Stomach (tissue), 9 donors: Measurements from ENCODE around the gene CHRM4. TPM values are rescaled to one million over a fixed set of nuclear protein-coding genes. Genes with fewer than 3 reads are reported as not detected.

Experiments
- DNase-seq, 2 donors: peaks; one replicate each; pipeline versions ENCODE4 v3.0.0 to v3.0.0-alpha.2; 2013 to 2019
- H3K27ac ChIP-seq, 5 donors: fragments of 200-600 bp in 4 of 5; sonication (generic) in 4 of 5; one replicate each; pipeline ENCODE4 v1.5.1; 2013 to 2019; ENCODE audit warnings: mild to moderate bottlenecking in 1 of 5, moderate library complexity in 1 of 5
- H3K27me3 ChIP-seq, 3 donors: fragments of 200-600 bp; sonication (generic); one replicate each; pipeline ENCODE4 v1.5.1; 2017 to 2019; ENCODE audit warnings: mixed run types in 1 of 3
- H3K36me3 ChIP-seq, 4 donors: fragments of 200-600 bp; sonication (generic); 1 replicate in 3 of 4; 2 replicates in 1 of 4; pipeline ENCODE4 v1.5.1; 2016 to 2019
- H3K4me1 ChIP-seq, 4 donors: fragments of 200-600 bp; sonication (generic); one replicate each; pipeline ENCODE4 v1.5.1; 2016 to 2019
- H3K4me3 ChIP-seq, 4 donors: fragments of 200-600 bp; sonication (generic) in 3 of 4; one replicate each; pipeline ENCODE4 v1.5.1; 2016 to 2019; ENCODE audit warnings: mild to moderate bottlenecking in 1 of 4
- H3K9me3 ChIP-seq, 4 donors: fragments of 200-600 bp; sonication (generic); one replicate each; pipeline ENCODE4 v1.5.1; 2016 to 2019
- EP300 ChIP-seq: sonication (generic); formaldehyde crosslinking; IDR thresholded peaks from one replicate; pipeline ENCODE4 v1.6.1; 2017; ENCODE audit warnings: antibody characterized with exemption
- POLR2A ChIP-seq, 4 donors: fragments of 450-650 bp; IDR thresholded peaks; one replicate each; pipeline ENCODE4 v1.6.1; 2016; ENCODE audit warnings: antibody characterized with exemption in 4 of 4, control low read depth in 2 of 4, mild to moderate bottlenecking in 1 of 4, moderate library complexity in 1 of 4
- POLR2AphosphoS5 ChIP-seq, 3 donors: sonication (generic); formaldehyde crosslinking; IDR thresholded peaks; one replicate each; pipeline ENCODE4 v1.6.1; 2016; ENCODE audit warnings: antibody characterized with exemption in 3 of 3
- WGBS, 5 donors: extraction: QIAGEN DNeasy Blood & Tissue Kit in 3 of 5; methylation state at CpG; one replicate each; pipeline versions ENCODE4 v1.1.5 to v1.1.7; 2013 to 2018; 5-methylcytosine and 5-hydroxymethylcytosine counted together
- intact Hi-C: fragments of 100-400 bp; cut with DNase I; formaldehyde crosslinking; loops from one replicate; pipeline ENCODE4 v1.15.1; 2023; ENCODE audit warnings: low total_unique reads
- polyA plus RNA-seq, 3 donors: library from polyadenylated mRNA; stranded (reverse); fragments of 200-250 nt; gene quantifications; one replicate each; pipeline ENCODE4 v1.2.3, GENCODE V29; 2013
- total RNA-seq, 5 donors: library from RNA; depleted of rRNA; stranded (reverse); fragments of >200 nt; gene quantifications; one replicate each; pipeline versions ENCODE4 v1.1.0 to v1.2.3, GENCODE V29; 2014 to 2016
- TF ChIP-seq, protein P1 (sequence below), 7 experiments: fragments of 450-650 bp in 4 of 7; fragments of 200-600 bp in 3 of 7; sonication (generic) in 3 of 7; IDR thresholded peaks; one replicate each; pipeline ENCODE4 v1.5.1; 2016 to 2019; ENCODE audit warnings: antibody characterized with exemption in 7 of 7, control low read depth in 2 of 7, mild to moderate bottlenecking in 1 of 7
- donor health status: healthy with polysubstance abuse.
- donor health status: Bipolar disorder and iron deficiency.
- donor health status: healthy.

Gene CHRM4
- total and polyA plus RNA-seq, 8 donors = 0.37 to 2.8 TPM; not detected in 6

DNA sequence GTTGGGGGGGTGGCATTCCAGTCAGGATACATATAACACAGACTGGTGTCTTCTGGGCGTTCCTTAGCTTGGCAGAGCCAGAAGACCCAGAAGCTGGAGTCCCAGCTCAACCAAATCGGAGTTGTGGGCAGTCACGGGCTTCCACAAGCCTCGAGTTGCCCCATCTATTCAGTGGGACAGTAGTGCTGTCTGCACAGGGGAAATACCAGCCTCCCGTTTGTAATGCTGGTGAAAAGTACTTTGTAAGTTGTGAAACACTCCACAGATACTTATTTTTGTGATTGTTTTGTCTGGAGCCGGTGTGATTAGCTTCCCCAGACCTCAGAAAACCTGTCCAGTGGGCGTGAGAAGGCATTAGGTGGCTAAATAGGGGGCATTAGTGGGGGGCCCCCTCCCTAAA lies 30.7 kb downstream of the CHRM4 start:
- TF ChIP-seq POLR2AphosphoS5 (IDR thresholded peaks at IDR 0.05) = no peak
- no peaks in the 10 kb centered on the region for H3K9me3 ChIP-seq
- peaks cover 0 to 6% (median 5%) of the 10 kb centered on the region in 4 donors for H3K36me3 ChIP-seq
- peak overlapping the region; percentile 25 to 86 (median 81) for H3K27ac ChIP-seq
- H3K4me3 ChIP-seq = peak overlapping the region; percentile 31 to 43 (median 40)
- DNase-seq = no peak
- intact Hi-C loops = no loop called here
- 42 to 58% (median 51%) methylated on average over 6 to 7 of the region's 7 CpGs for WGBS, 5 donors
- H3K27me3 ChIP-seq = no peaks in the 10 kb centered on the region
- peaks cover 53 to 80% (median 67%) of the 10 kb centered on the region in 4 donors for H3K4me1 ChIP-seq

DNA sequence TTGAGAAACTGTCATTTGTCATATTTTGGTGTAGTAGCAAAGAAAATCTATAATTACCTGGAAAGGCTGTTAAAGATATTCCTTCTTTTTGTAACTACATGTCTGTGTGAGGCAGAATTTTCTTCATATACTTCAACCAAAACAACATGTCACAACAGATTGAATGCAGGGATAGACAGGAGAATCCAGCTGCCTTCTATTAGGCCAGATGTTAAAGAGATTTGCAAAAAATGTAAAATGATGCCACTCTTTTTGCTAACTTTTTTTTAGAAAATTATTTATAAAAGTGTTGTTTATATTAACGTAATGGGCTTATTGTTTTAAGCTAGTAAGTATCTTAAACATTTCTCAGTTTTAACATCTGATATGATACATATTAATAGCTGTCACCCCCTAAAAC lies 31.6 kb downstream of the CHRM4 start:
- H3K27ac ChIP-seq = peak overlapping the region in 1 of 5 donors; percentile 85
- H3K4me3 ChIP-seq = no peak overlapping the region
- H3K36me3 ChIP-seq = peaks cover 0 to 6% (median 5%) of the 10 kb centered on the region in 4 donors
- 61 to 74% (median 69%) methylated on average over 1 of the region's 1 CpG for WGBS, 5 donors
- no peaks in the 10 kb centered on the region for H3K9me3 ChIP-seq
- H3K27me3 ChIP-seq = no peaks in the 10 kb centered on the region
- intact Hi-C loops = no loop called here
- no peak for TF ChIP-seq EP300
- TF ChIP-seq POLR2A (IDR thresholded peaks at IDR 0.05) = no peak
- TF ChIP-seq POLR2AphosphoS5 (IDR thresholded peaks at IDR 0.05) = no peak
- TF ChIP-seq, protein P1, sequence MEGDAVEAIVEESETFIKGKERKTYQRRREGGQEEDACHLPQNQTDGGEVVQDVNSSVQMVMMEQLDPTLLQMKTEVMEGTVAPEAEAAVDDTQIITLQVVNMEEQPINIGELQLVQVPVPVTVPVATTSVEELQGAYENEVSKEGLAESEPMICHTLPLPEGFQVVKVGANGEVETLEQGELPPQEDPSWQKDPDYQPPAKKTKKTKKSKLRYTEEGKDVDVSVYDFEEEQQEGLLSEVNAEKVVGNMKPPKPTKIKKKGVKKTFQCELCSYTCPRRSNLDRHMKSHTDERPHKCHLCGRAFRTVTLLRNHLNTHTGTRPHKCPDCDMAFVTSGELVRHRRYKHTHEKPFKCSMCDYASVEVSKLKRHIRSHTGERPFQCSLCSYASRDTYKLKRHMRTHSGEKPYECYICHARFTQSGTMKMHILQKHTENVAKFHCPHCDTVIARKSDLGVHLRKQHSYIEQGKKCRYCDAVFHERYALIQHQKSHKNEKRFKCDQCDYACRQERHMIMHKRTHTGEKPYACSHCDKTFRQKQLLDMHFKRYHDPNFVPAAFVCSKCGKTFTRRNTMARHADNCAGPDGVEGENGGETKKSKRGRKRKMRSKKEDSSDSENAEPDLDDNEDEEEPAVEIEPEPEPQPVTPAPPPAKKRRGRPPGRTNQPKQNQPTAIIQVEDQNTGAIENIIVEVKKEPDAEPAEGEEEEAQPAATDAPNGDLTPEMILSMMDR (IDR thresholded peaks at IDR 0.05) = no peak
- DNase-seq = no peak
- peaks cover 53 to 89% (median 72%) of the 10 kb centered on the region in 4 donors for H3K4me1 ChIP-seq

DNA sequence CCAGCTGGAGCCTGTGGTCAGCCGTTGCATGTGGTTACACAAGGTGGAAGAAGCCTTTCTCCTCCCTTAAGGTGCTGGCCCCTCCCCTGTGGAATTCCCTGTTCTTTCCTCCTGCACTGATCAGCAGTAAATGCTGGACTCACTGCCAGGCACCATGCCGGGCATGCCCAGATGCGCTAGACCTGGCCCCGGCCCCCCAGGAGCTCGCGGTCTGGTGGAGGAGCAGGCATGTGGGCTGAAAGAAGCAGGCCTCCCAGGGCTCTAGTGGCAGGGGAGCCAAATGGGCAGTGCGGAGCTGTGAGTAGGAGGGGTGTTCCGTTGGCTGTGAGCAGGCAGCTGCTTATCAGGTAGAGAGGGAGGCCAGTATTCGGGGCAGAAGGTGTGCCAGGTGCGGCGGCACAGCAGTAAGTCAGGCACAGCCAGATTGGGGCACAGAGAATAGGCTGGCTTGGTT lies 34.1 kb downstream of the CHRM4 start:
- Histone ChIP-seq H3K36me3 (peaks cover 0 to 17% (median 5%) of the 10 kb centered on the region in 4 donors), H3K9me3 (no peaks in the 10 kb centered on the region), H3K27ac (peak overlapping the region; percentile 26 to 79 (median 67)), H3K4me1 (peaks cover 40 to 89% (median 77%) of the 10 kb centered on the region in 4 donors), H3K4me3 (peak overlapping the region in 1 of 4 donors; percentile 22), H3K27me3 (no peaks in the 10 kb centered on the region)
- TF ChIP-seq EP300 (no peak), POLR2AphosphoS5 (IDR thresholded peaks at IDR 0.05) (peak in 2 of 3 donors; percentile 44 to 63), POLR2A (IDR thresholded peaks at IDR 0.05) (no peak)
- TF ChIP-seq, protein P1 (IDR thresholded peaks at IDR 0.05) = no peak
- DNase-seq = peak; percentile 68 to 86
- WGBS, 5 donors = 27 to 58% (median 45%) methylated on average over 11 of the region's 11 CpGs
- intact Hi-C loops = no loop called here

DNA sequence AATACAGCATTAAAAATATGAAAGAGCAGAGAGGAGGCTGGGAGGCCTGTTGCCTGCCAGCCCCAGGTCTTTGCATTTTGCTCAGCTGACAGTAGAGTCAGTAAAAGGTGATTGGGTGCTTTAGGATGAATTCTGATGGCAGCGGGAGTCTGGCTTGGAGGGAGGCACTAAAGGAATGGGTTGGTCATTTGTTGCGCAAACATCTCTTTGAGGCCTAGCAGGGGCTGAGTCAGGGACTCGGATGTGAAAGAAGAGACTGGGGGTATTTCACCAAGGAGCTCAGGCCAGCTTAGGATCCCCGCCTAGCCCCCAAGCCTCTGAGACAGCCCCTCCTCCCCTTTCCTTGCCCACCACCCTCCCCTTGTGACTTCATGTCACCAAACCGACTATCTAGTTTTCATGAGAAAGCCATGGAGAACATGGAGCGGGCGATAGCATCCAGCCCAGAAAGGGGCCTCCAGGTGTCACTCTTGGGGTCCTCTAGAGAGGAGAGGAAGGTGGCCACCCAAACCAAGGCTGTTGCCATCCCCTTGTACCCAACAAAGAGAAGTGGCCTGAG lies 34.6 kb downstream of the CHRM4 start:
- intact Hi-C loops = no loop called here
- TF ChIP-seq POLR2A (IDR thresholded peaks at IDR 0.05) (no peak), EP300 (no peak), POLR2AphosphoS5 (IDR thresholded peaks at IDR 0.05) (no peak)
- TF ChIP-seq, protein P1 (IDR thresholded peaks at IDR 0.05) = no peak
- peak overlapping the region; percentile 26 to 79 (median 67) for H3K27ac ChIP-seq
- peaks cover 0 to 17% (median 5%) of the 10 kb centered on the region in 4 donors for H3K36me3 ChIP-seq
- H3K9me3 ChIP-seq = no peaks in the 10 kb centered on the region
- H3K27me3 ChIP-seq = no peaks in the 10 kb centered on the region
- H3K4me3 ChIP-seq = peak overlapping the region in 1 of 4 donors; percentile 22
- WGBS, 5 donors = 67 to 79% (median 76%) methylated on average over 7 of the region's 7 CpGs
- H3K4me1 ChIP-seq = peaks cover 40 to 89% (median 77%) of the 10 kb centered on the region in 4 donors
- DNase-seq = no peak

DNA sequence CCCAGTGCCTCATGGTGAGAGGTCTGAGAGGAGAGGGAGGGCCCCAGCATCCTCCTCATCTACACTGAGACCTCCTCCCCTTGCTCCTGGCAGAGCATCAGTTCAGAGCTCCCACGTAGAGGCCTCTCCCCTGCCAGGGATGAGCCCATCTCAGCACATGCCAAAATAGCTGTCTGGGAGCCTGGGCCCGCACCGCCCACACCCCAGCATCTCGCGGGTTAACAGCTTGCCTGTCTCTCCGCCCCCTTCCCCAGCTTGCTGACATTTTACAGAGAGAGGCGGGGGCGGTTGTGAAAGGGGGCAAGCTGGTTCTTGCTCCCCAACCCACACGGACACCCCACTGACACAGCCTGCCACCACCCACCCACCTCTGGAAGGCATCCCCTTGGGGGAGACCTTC lies 37.9 kb downstream of the CHRM4 start:
- Histone ChIP-seq H3K4me3 (no peak overlapping the region), H3K36me3 (peaks cover 0 to 17% (median 5%) of the 10 kb centered on the region in 4 donors), H3K9me3 (no peaks in the 10 kb centered on the region), H3K4me1 (peaks cover 44 to 98% (median 91%) of the 10 kb centered on the region in 4 donors), H3K27ac (peak overlapping the region; percentile 9 to 90 (median 78)), H3K27me3 (no peaks in the 10 kb centered on the region)
- TF ChIP-seq POLR2A (IDR thresholded peaks at IDR 0.05) (no peak), POLR2AphosphoS5 (IDR thresholded peaks at IDR 0.05) (no peak), EP300 (no peak)
- TF ChIP-seq, protein P1 (IDR thresholded peaks at IDR 0.05) = no peak
- 48 to 59% (median 56%) methylated on average over 3 to 9 of the region's 9 CpGs for WGBS, 5 donors
- DNase-seq = peak in 1 of 2 donors; percentile 69
- intact Hi-C loops = no loop called here
